PC-3 (cell line): ENCODE data around the gene CYB561D2. TPM values are rescaled to one million over a fixed set of nuclear protein-coding genes. Genes with fewer than 3 reads are reported as not detected.

Source experiments
- ATAC-seq: fragments of 200-7000 bp; cut with Tn5 transposase; 2 replicates; pipeline ENCODE4 v1.9.1; 2020; ENCODE audit warnings: mild to moderate bottlenecking, moderate library complexity
- BruUV-seq: library from RNA; stranded (reverse); fragments of 400-500 nt; replicated peaks from 2 replicates; lab custom pipeline; 2021; lab: Mats Ljungman, UMichigan
- CTCF ChIA-PET: fragments of 300-600 bp; sonication (Branson Sonifier 250); formaldehyde crosslinking; loops from one replicate; lab custom pipeline; 2022; ENCODE audit warnings: antibody characterized with exemption; lab: Charles Lee
- POLR2A ChIA-PET: fragments of 300-600 bp; sonication (Branson Sonifier 250); formaldehyde crosslinking; loops from one replicate; lab custom pipeline; 2022; ENCODE audit warnings: antibody characterized with exemption; ENCODE audit not compliant: unreplicated experiment; lab: Charles Lee
- DNase-seq: peaks from one replicate; pipeline ENCODE4 v3.0.0-alpha.2; 2015
- H2AFZ ChIP-seq: fragments of 300-600 bp; sonication (generic); 2 replicates; pipeline ENCODE4 v1.6.0; 2016; ENCODE audit warnings: antibody characterized with exemption, low read length
- H3F3A ChIP-seq: fragments of 300-600 bp; sonication (generic); one replicate; pipeline ENCODE4 v1.6.0; 2017; ENCODE audit warnings: antibody characterized with exemption, low read length, control low read depth, mild to moderate bottlenecking; ENCODE audit not compliant: unreplicated experiment
- H3K27ac ChIP-seq: fragments of 300-600 bp; sonication (generic); 2 replicates; pipeline ENCODE4 v1.5.1; 2016; ENCODE audit warnings: mild to moderate bottlenecking, low read length
- H3K27me3 ChIP-seq: fragments of 300-600 bp; sonication (generic); 2 replicates; pipeline ENCODE4 v1.6.1; 2016; ENCODE audit warnings: low read length, mixed read lengths
- H3K36me3 ChIP-seq: fragments of 300-600 bp; sonication (generic); 2 replicates; pipeline ENCODE4 v1.6.1; 2016; ENCODE audit warnings: low read depth, mixed run types, low read length, mixed read lengths
- H3K4me1 ChIP-seq: fragments of 300-600 bp; sonication (generic); 2 replicates; pipeline ENCODE4 v1.5.1; 2016; ENCODE audit warnings: low read length; ENCODE audit not compliant: insufficient read depth
- H3K4me2 ChIP-seq: fragments of 300-600 bp; sonication (generic); 2 replicates; pipeline ENCODE4 v1.6.0; 2016; ENCODE audit warnings: low read length
- H3K4me3 ChIP-seq: fragments of 300-600 bp; sonication (generic); 2 replicates; pipeline ENCODE4 v1.5.1; 2016; ENCODE audit warnings: mild to moderate bottlenecking, low read length, mixed read lengths
- H3K79me2 ChIP-seq: fragments of 300-600 bp; sonication (generic); 2 replicates; pipeline ENCODE4 v1.6.1; 2017; ENCODE audit warnings: low read length, mixed read lengths
- H3K9ac ChIP-seq: fragments of 300-600 bp; sonication (generic); 2 replicates; pipeline ENCODE4 v1.6.0; 2016; ENCODE audit warnings: mild to moderate bottlenecking, low read length
- H3K9me2 ChIP-seq: fragments of 300-600 bp; sonication (generic); replicated peaks from 2 replicates; pipeline ENCODE4 v1.6.1; 2016; ENCODE audit warnings: mixed run types, low read length, mixed read lengths
- H3K9me3 ChIP-seq: fragments of 300-600 bp; sonication (generic); 2 replicates; pipeline ENCODE4 v1.6.1; 2016; ENCODE audit warnings: low read length, mixed read lengths
- H4K20me1 ChIP-seq: fragments of 300-600 bp; sonication (generic); 2 replicates; pipeline ENCODE4 v1.6.1; 2016; ENCODE audit warnings: low read length, mixed read lengths
- EZH2 ChIP-seq: fragments of 300-600 bp; sonication (generic); IDR thresholded peaks from one replicate; pipeline ENCODE4 v1.6.1; 2017; ENCODE audit warnings: antibody characterized with exemption, mild to moderate bottlenecking, low read length; ENCODE audit not compliant: unreplicated experiment
- EZH2phosphoT487 ChIP-seq: fragments of 300-600 bp; sonication (generic); IDR thresholded peaks from 2 replicates; pipeline ENCODE4 v1.6.1; 2018; ENCODE audit warnings: mild to moderate bottlenecking, antibody characterized with exemption, low read length, borderline replicate concordance
- intact Hi-C: fragments of 100-400 bp; cut with micrococcal nuclease; formaldehyde crosslinking; loops from 2 replicates; pipeline ENCODE4 v1.9.0; 2023
- total RNA-seq: library from RNA; depleted of rRNA; stranded (reverse); fragments of >200 nt; gene quantifications from 2 replicates; pipeline ENCODE4 v1.2.3, GENCODE V29; 2014
- TF ChIP-seq, protein P1 (sequence below): fragments of 300-600 bp; sonication (generic); conservative IDR thresholded peaks from 2 replicates; pipeline ENCODE4 v1.5.1; 2017; ENCODE audit warnings: antibody characterized with exemption, low read depth, mild to moderate bottlenecking, low read length

Gene CYB561D2
- total RNA-seq, 1 experiment from 2014 or later, result 44.3 TPM

DNA sequence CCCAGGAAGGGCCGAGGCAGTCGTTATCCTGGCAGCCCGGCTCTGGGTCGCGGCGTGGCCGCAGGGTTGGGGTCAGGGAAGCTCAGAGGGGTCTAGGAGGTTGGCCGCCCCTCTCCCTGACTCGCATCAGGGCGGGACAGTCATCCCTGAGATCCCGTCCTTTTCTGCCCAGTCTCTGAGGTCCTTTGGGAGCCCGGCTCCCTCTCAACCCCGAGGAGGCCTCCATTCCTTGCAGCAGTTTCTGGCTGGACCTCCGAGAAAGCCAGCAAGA lies 28.6 kb upstream of the CYB561D2 start:
- Histone ChIP-seq H3K4me1 (peaks cover 39% of the 10 kb centered on the region), H3F3A (peaks cover 12% of the 10 kb centered on the region), H3K36me3 (peaks cover 6% of the 10 kb centered on the region), H3K9me2 (no peaks in the 10 kb centered on the region), H3K9ac (no peak overlapping the region), H3K4me2 (peak overlapping the region; percentile 99), H3K27me3 (no peaks in the 10 kb centered on the region), H4K20me1 (no peaks in the 10 kb centered on the region), H3K9me3 (no peaks in the 10 kb centered on the region), H3K79me2 (peaks cover 40% of the 10 kb centered on the region), H3K4me3 (peak overlapping the region; percentile 97; the same call in 1 of the 2 replicates), H3K27ac (no peak overlapping the region), H2AFZ (peak overlapping the region; percentile 92; the same call in 1 of the 2 replicates)
- BruUV-seq, result no TSS peak
- ATAC-seq, result no peak
- TF ChIP-seq EZH2phosphoT487, result no peak
- TF ChIP-seq, protein P1, sequence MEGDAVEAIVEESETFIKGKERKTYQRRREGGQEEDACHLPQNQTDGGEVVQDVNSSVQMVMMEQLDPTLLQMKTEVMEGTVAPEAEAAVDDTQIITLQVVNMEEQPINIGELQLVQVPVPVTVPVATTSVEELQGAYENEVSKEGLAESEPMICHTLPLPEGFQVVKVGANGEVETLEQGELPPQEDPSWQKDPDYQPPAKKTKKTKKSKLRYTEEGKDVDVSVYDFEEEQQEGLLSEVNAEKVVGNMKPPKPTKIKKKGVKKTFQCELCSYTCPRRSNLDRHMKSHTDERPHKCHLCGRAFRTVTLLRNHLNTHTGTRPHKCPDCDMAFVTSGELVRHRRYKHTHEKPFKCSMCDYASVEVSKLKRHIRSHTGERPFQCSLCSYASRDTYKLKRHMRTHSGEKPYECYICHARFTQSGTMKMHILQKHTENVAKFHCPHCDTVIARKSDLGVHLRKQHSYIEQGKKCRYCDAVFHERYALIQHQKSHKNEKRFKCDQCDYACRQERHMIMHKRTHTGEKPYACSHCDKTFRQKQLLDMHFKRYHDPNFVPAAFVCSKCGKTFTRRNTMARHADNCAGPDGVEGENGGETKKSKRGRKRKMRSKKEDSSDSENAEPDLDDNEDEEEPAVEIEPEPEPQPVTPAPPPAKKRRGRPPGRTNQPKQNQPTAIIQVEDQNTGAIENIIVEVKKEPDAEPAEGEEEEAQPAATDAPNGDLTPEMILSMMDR, result no peak
- TF ChIP-seq EZH2, result no peak
- POLR2A ChIA-PET, result no interaction called here
- intact Hi-C loops, result loop anchor here (5.0 kb wide), 1 partner anchor 125 kb away; no protein-coding TSS in a partner anchor
- no peak for DNase-seq
- CTCF ChIA-PET, result interaction anchor here (1.0 kb wide), 2 partner anchors 23 to 57 kb away, joined by 7 to 8 read pairs; partner anchors contain the start of genes HYAL3 and NAA80

DNA sequence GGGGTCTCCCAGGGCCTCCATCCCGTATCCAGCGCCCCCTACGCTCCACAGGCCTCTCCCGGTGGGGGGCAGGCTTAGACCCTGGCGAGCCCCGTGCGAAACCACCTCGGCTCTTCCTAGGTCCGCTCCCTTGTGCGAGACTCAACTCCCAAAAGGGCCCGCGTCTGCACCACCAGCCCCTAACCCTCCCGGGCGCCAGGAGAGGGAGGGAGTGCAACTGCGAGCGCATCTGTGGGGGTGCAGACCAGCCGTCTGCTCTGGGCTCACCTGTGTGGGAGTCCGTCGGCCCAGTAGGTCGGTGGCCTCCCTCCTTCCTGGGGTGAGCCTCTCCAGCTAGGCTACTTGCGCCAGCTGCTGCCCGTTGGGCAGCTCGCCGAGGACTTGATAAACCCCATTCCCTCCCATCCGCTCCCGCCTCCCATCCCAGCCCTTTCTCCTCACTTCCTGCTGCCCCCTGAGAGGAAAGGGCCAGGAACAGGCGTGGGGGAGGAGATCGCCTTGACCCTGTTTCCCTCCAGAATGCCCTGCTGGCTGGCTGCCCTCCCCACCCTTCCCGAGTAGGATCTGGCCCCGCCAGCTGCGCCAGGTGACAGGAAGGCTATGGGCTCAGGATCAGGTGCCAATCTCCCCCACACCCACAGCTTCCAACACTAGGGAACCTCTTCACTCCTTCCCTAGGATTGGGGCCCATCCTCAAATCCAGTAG lies 28.1 kb upstream of the CYB561D2 start, which contains the start of gene HYAL2:
HYAL2 (minus strand) TSS at position 360 of the 706 bp plus-strand sequence. CDS start 2,256 bp downstream, outside the sequence.
- POLR2A ChIA-PET, result no interaction called here
- CTCF ChIA-PET, result no interaction called here
- no peak for DNase-seq
- Histone ChIP-seq H4K20me1 (no peaks in the 10 kb centered on the region), H2AFZ (peak within 1 kb of the TSS; percentile 92), H3K9ac (peak within 1 kb of the TSS; percentile 93), H3K27me3 (no peaks in the 10 kb centered on the region), H3K79me2 (peaks cover 45% of the 10 kb centered on the region), H3K4me3 (peak within 1 kb of the TSS; percentile 97), H3F3A (peaks cover 7% of the 10 kb centered on the region), H3K4me2 (peak within 1 kb of the TSS; percentile 99), H3K9me2 (no peaks in the 10 kb centered on the region), H3K27ac (peak within 1 kb of the TSS; percentile 86), H3K36me3 (peaks cover 6% of the 10 kb centered on the region), H3K4me1 (peaks cover 37% of the 10 kb centered on the region), H3K9me3 (no peaks in the 10 kb centered on the region)
- TF ChIP-seq, protein P1, result no peak
- TF ChIP-seq EZH2phosphoT487, result no peak
- TF ChIP-seq EZH2, result no peak
- ATAC-seq, result no peak
- BruUV-seq, result no TSS peak
- intact Hi-C loops, result loop anchor here (5.0 kb wide), 1 partner anchor 125 kb away; no protein-coding TSS in a partner anchor

DNA sequence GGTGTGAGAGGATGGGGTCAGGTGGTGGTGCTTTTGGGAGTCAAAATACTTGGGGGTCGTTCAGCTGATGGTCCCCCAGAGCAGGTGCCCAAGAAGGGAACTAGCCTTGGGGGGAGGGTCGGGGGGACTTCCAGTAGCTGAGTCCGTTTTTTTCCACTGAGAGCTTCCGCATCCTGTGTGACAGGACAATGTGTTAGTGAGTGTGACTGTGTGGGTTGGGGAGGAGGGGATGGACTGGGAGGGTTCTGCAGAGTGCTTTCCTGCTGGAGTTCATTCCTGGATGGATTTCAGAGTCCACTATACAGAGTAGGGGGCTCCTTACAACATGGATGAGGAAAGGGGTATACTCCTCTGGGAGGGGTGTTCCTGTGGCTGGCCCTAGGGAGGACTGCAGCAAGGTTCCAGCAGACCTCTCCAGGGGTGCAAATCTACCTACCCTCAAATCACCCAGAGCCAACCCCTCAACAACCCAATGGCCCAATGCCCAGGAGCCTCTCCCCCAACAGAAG lies 27.5 kb upstream of the CYB561D2 start:
- ATAC-seq (no peak), DNase-seq (no peak)
- CTCF ChIA-PET, result interaction anchor here (1.4 kb wide), 1 partner anchor 24 kb away, joined by 7 read pairs; the partner anchor contains the start of genes HYAL3 and NAA80
- Histone ChIP-seq H2AFZ (no peak overlapping the region), H3K4me2 (no peak overlapping the region), H3K27ac (no peak overlapping the region), H3K9me2 (no peaks in the 10 kb centered on the region), H3K9me3 (no peaks in the 10 kb centered on the region), H3K4me1 (peaks cover 31% of the 10 kb centered on the region), H3K36me3 (peaks cover 6% of the 10 kb centered on the region), H3K27me3 (no peaks in the 10 kb centered on the region), H4K20me1 (no peaks in the 10 kb centered on the region), H3K9ac (no peak overlapping the region), H3K4me3 (no peak overlapping the region), H3F3A (peaks cover under 1% of the 10 kb centered on the region), H3K79me2 (peaks cover 47% of the 10 kb centered on the region)
- intact Hi-C loops, result loop anchor here (5.0 kb wide), 1 partner anchor 126 kb away; no protein-coding TSS in a partner anchor
- POLR2A ChIA-PET, result no interaction called here
- no TSS peak for BruUV-seq
- no peak for TF ChIP-seq EZH2phosphoT487
- no peak for TF ChIP-seq EZH2
- TF ChIP-seq, protein P1, result no peak
